ENCODE data around the gene FAM234A. TPM values are rescaled to one million over a fixed set of nuclear protein-coding genes. Genes with fewer than 3 reads are reported as not detected.

The FAM234A gene
- total RNA-seq, 1 donor from 2014 or later, result 129 TPM

DNA sequence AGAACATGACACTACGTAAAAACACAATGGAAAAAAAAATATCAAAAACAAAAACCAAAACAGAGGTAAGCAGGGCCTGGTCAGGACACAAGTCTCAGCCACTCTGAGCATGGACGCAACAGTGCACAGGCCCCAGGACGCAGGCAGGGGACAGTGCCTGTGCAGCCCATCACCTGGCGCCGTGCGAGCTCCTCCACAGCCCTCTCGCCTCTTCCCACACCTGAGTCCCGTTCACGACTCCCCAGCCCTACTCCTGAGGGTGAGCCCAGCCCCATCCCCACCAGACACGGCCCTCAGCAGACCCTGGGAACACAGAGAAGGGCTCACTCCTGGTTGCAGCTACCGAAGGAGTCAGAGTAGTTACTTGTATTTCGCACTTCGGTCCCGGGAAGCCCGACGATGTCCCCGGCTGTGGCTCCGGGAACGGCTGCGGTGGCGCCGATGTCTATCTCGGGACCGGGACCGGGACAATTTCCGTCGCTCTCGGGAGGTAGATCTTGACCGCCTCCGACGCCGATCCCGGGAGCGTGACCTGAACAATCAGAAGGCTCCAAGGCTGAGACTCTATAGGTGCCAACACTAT lies 44.9 kb upstream of the FAM234A start:
- H3K4me1 Mint-ChIP-seq (ENCODE audit: low read depth), result no peaks in the 10 kb centered on the region
- DNase-seq (ENCODE audit: low spot score, unreplicated experiment), result no peak
- no peaks in the 10 kb centered on the region for H3K9me3 Mint-ChIP-seq (ENCODE audit: low read depth)
- peaks cover 36% of the 10 kb centered on the region for H3K36me3 Mint-ChIP-seq (ENCODE audit: insufficient read depth)
- no peak overlapping the region for H3K4me3 Mint-ChIP-seq (ENCODE audit: low read depth)
- TF ChIP-seq, protein P1, sequence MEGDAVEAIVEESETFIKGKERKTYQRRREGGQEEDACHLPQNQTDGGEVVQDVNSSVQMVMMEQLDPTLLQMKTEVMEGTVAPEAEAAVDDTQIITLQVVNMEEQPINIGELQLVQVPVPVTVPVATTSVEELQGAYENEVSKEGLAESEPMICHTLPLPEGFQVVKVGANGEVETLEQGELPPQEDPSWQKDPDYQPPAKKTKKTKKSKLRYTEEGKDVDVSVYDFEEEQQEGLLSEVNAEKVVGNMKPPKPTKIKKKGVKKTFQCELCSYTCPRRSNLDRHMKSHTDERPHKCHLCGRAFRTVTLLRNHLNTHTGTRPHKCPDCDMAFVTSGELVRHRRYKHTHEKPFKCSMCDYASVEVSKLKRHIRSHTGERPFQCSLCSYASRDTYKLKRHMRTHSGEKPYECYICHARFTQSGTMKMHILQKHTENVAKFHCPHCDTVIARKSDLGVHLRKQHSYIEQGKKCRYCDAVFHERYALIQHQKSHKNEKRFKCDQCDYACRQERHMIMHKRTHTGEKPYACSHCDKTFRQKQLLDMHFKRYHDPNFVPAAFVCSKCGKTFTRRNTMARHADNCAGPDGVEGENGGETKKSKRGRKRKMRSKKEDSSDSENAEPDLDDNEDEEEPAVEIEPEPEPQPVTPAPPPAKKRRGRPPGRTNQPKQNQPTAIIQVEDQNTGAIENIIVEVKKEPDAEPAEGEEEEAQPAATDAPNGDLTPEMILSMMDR (IDR thresholded peaks at IDR 0.05; ENCODE audit: unreplicated experiment), result no peak
- H3K27me3 Mint-ChIP-seq, result no peaks in the 10 kb centered on the region
- H3K27ac Mint-ChIP-seq, result peak overlapping the region; percentile 49

DNA sequence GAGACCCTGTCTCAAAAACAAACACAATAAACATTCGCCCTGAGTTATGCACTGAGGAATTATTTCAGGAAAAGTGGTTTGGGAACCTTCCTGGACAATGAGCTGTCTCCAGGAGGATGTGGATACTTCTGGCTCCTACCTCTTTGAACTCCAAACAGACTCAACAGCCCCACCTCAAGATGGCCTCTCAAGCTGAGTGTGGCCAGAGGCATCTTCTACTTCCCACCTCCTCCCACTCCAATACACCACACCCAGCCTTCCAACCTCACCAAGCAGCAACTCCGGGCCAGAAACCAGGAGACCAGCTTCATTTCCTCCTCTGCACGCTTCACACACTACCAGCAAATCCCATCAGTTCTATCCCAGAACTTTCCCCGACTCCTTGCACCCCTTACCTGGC lies 42.8 kb upstream of the FAM234A start:
- Mint-ChIP-seq H3K36me3 (ENCODE audit: insufficient read depth) (peaks cover 35% of the 10 kb centered on the region), H3K27me3 (no peaks in the 10 kb centered on the region), H3K27ac (peak overlapping the region; percentile 71), H3K9me3 (ENCODE audit: low read depth) (no peaks in the 10 kb centered on the region), H3K4me1 (ENCODE audit: low read depth) (no peaks in the 10 kb centered on the region), H3K4me3 (ENCODE audit: low read depth) (no peak overlapping the region)
- TF ChIP-seq, protein P1 (IDR thresholded peaks at IDR 0.05; ENCODE audit: unreplicated experiment), result no peak
- DNase-seq (ENCODE audit: low spot score, unreplicated experiment), result no peak

DNA sequence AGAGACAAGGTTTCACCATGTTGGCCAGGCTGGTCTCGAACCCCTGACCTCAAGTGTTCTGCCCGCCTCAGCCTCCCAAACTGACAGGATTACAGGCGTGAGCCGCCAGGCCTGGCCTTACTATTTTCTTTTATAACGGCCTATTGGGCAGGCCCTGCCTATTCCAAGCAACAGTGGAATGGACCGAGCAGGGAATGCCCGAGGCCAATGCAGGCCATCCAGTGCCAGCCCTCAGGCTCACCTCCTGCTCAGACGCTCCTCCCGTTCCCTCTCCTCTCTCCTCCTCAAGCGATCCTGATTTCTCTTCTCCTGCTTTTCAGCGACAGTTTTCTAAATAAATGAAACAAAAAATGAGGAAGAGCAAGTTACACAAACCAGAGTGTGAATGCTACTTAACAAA lies 41.9 kb upstream of the FAM234A start:
- Mint-ChIP-seq H3K27ac (peak overlapping the region; percentile 77), H3K9me3 (ENCODE audit: low read depth) (no peaks in the 10 kb centered on the region), H3K36me3 (ENCODE audit: insufficient read depth) (peaks cover 36% of the 10 kb centered on the region), H3K4me3 (ENCODE audit: low read depth) (no peak overlapping the region), H3K27me3 (no peaks in the 10 kb centered on the region), H3K4me1 (ENCODE audit: low read depth) (no peaks in the 10 kb centered on the region)
- TF ChIP-seq, protein P1 (IDR thresholded peaks at IDR 0.05; ENCODE audit: unreplicated experiment), result no peak
- DNase-seq (ENCODE audit: low spot score, unreplicated experiment), result no peak

DNA sequence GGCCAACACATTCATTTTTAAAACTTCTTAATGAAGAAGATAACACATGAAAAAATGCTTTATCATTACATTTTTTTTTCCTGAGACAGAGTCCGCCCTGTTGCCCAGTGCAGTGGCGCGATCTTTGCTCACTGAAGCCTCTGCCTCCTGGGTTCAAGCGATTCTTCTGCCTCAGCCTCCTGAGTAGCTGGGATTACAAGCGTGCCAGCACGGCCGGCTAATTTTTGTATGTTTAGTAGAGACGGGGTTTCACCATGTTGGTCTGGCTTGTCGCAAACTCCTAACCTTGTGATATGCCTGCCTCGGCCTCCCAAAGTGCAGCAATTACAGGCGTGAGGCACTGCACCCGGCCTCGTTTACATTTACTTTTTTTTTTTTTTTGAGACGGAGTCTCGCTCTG lies 41.2 kb upstream of the FAM234A start:
- DNase-seq (ENCODE audit: low spot score, unreplicated experiment), result no peak
- H3K27me3 Mint-ChIP-seq, result no peaks in the 10 kb centered on the region
- H3K4me3 Mint-ChIP-seq (ENCODE audit: low read depth), result no peak overlapping the region
- no peaks in the 10 kb centered on the region for H3K4me1 Mint-ChIP-seq (ENCODE audit: low read depth)
- H3K27ac Mint-ChIP-seq, result no peak overlapping the region
- H3K9me3 Mint-ChIP-seq (ENCODE audit: low read depth), result no peaks in the 10 kb centered on the region
- TF ChIP-seq, protein P1 (IDR thresholded peaks at IDR 0.05; ENCODE audit: unreplicated experiment), result no peak
- peaks cover 37% of the 10 kb centered on the region for H3K36me3 Mint-ChIP-seq (ENCODE audit: insufficient read depth)

DNA sequence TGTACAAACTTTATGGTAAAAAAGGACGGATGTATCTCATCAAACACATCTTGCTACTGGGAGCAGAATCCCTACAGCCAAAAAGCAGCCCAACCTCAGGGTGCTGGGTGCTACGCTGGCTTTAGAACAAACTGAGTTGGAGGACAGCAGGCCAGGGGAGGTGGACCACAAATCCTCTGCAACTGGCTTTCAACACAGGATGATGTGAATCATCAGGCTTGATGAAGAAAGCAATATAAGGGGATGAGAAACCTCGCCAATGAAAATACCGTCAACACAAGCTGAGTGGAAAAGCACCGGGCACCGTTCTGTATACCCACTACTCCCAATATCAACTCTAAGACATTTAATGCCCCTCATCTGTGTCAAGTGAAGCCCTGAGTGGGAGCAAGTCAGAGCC lies 40.1 kb upstream of the FAM234A start:
- Mint-ChIP-seq H3K27ac (no peak overlapping the region), H3K4me3 (ENCODE audit: low read depth) (no peak overlapping the region), H3K27me3 (no peaks in the 10 kb centered on the region), H3K4me1 (ENCODE audit: low read depth) (no peaks in the 10 kb centered on the region), H3K36me3 (ENCODE audit: insufficient read depth) (peaks cover 34% of the 10 kb centered on the region), H3K9me3 (ENCODE audit: low read depth) (no peaks in the 10 kb centered on the region)
- TF ChIP-seq, protein P1 (IDR thresholded peaks at IDR 0.05; ENCODE audit: unreplicated experiment), result no peak
- DNase-seq (ENCODE audit: low spot score, unreplicated experiment), result no peak

Data from progenitor cell of endocrine pancreas (in vitro differentiated cells).